IMR-90 (cell line): ENCODE measurements around the gene CAMK4. TPM values are rescaled to one million over a fixed set of nuclear protein-coding genes. Genes with fewer than 3 reads are reported as not detected.

Experiments
- ATAC-seq: fragments of 200-7000 bp; cut with Tn5 transposase; 2 replicates; pipeline ENCODE4 v1.9.1; 2020; ENCODE audit warnings: low read depth, mild to moderate bottlenecking, moderate library complexity
- BruUV-seq: library from RNA; stranded (reverse); fragments of 400-500 nt; replicated peaks from 2 replicates; lab custom pipeline; 2021; lab: Mats Ljungman, UMichigan
- CTCF ChIA-PET: fragments of 300-600 bp; formaldehyde crosslinking; extraction: SDS; loops from one replicate; lab custom pipeline; 2021; ENCODE audit warnings: antibody characterized with exemption; lab: Yijun Ruan, JAX
- POLR2A ChIA-PET: fragments of 300-600 bp; sonication (Branson Sonifier 250); formaldehyde crosslinking; loops from one replicate; lab custom pipeline; 2022; ENCODE audit warnings: antibody characterized with exemption; ENCODE audit not compliant: unreplicated experiment; lab: Charles Lee
- DNase-seq: peaks from one replicate; pipeline ENCODE4 v3.0.0; 2013
- H2AFZ ChIP-seq: replicated peaks from 2 replicates; pipeline ENCODE3; 2013; ENCODE audit warnings: low read length, mild to moderate bottlenecking; ENCODE audit not compliant: poor library complexity
- H2AK5ac ChIP-seq: 2 replicates; pipeline ENCODE4 v1.6.1; 2013; ENCODE audit warnings: low read depth, low read length, inconsistent platforms
- H2AK9ac ChIP-seq: replicated peaks from 2 replicates; pipeline ENCODE3; 2013; ENCODE audit warnings: mild to moderate bottlenecking, low read depth, low read length, moderate library complexity; ENCODE audit not compliant: poor library complexity
- H2BK120ac ChIP-seq: 2 replicates; pipeline ENCODE4 v1.6.1; 2013; ENCODE audit warnings: low read depth, low read length, inconsistent platforms
- H2BK15ac ChIP-seq: 3 replicates; pipeline ENCODE4 v1.6.1; 2013; ENCODE audit warnings: low read depth, low read length, inconsistent platforms
- H2BK20ac ChIP-seq: 2 replicates; pipeline ENCODE4 v1.6.1; 2013; ENCODE audit warnings: low read depth, mild to moderate bottlenecking, inconsistent platforms, low read length, moderate library complexity
- H2BK5ac ChIP-seq: 2 replicates; pipeline ENCODE4 v1.6.1; 2013; ENCODE audit warnings: mild to moderate bottlenecking, low read depth, low read length, inconsistent platforms; ENCODE audit not compliant: poor library complexity, severe bottlenecking
- H3K14ac ChIP-seq: replicated peaks from 2 replicates; pipeline ENCODE4 v1.6.1; 2013; ENCODE audit warnings: low read depth, low read length, inconsistent platforms
- H3K18ac ChIP-seq: 2 replicates; pipeline ENCODE4 v1.6.1; 2013; ENCODE audit warnings: low read depth, low read length, control low read depth
- H3K23ac ChIP-seq: 2 replicates; pipeline ENCODE4 v1.6.1; 2013; ENCODE audit warnings: low read depth, low read length, inconsistent platforms
- H3K27ac ChIP-seq: 2 replicates; pipeline ENCODE4 v1.5.1; 2013; ENCODE audit warnings: mild to moderate bottlenecking, control low read depth, low read length; ENCODE audit not compliant: insufficient read depth
- H3K27me3 ChIP-seq: 2 replicates; pipeline ENCODE4 v1.6.1; 2013; ENCODE audit warnings: low read length; ENCODE audit not compliant: control insufficient read depth, insufficient read depth
- H3K36me3 ChIP-seq: 2 replicates; pipeline ENCODE4 v1.6.1; 2013; ENCODE audit warnings: low read length, mixed read lengths; ENCODE audit not compliant: control insufficient read depth, insufficient read depth
- H3K4ac ChIP-seq: 2 replicates; pipeline ENCODE4 v1.6.1; 2013; ENCODE audit warnings: low read depth, low read length, inconsistent platforms
- H3K4me1 ChIP-seq: 2 replicates; pipeline ENCODE4 v1.6.1; 2013; ENCODE audit warnings: low read length, mixed read lengths; ENCODE audit not compliant: control insufficient read depth, insufficient read depth
- H3K4me2 ChIP-seq: 2 replicates; pipeline ENCODE4 v1.6.1; 2013; ENCODE audit warnings: low read depth, mild to moderate bottlenecking, control low read depth, low read length, moderate library complexity
- H3K4me3 ChIP-seq: 2 replicates; pipeline ENCODE4 v1.5.1; 2013; ENCODE audit warnings: low read depth, mild to moderate bottlenecking, control low read depth, low read length, moderate library complexity; ENCODE audit not compliant: insufficient read depth
- H3K56ac ChIP-seq: 2 replicates; pipeline ENCODE4 v1.6.1; 2013; ENCODE audit warnings: low read length, inconsistent platforms; ENCODE audit not compliant: insufficient read depth; ENCODE audit errors: extremely low read depth
- H3K79me1 ChIP-seq, 2 experiments: 2 replicates each; pipeline ENCODE4 v1.6.1; 2013; ENCODE audit warnings: low read length in 2 of 2, inconsistent platforms in 1 of 2, low read depth in 1 of 2
- H3K9ac ChIP-seq: 2 replicates; pipeline ENCODE4 v1.6.1; 2013; ENCODE audit warnings: low read depth, low read length, control low read depth
- H3K9me1 ChIP-seq: 2 replicates; pipeline ENCODE4 v1.6.1; 2013; ENCODE audit warnings: low read length, inconsistent platforms; ENCODE audit not compliant: insufficient read depth
- H3K9me3 ChIP-seq: 2 replicates; pipeline ENCODE4 v1.6.1; 2013; ENCODE audit warnings: low read length; ENCODE audit not compliant: control insufficient read depth, insufficient read depth
- H4K20me1 ChIP-seq: 2 replicates; pipeline ENCODE4 v1.6.1; 2013; ENCODE audit warnings: low read length, inconsistent platforms; ENCODE audit not compliant: insufficient read depth
- H4K5ac ChIP-seq: 2 replicates; pipeline ENCODE4 v1.6.1; 2013; ENCODE audit warnings: mild to moderate bottlenecking, low read depth, low read length, control low read depth
- H4K8ac ChIP-seq, 2 experiments: 2 replicates each; pipeline ENCODE4 v1.6.1; 2013; ENCODE audit warnings: low read depth in 2 of 2, low read length in 2 of 2, control low read depth in 1 of 2, inconsistent platforms in 1 of 2
- H4K91ac ChIP-seq: 2 replicates; pipeline ENCODE4 v1.6.1; 2013; ENCODE audit warnings: low read depth, low read length, inconsistent platforms; ENCODE audit not compliant: insufficient read depth
- BHLHE40 ChIP-seq: fragments of 150-350 bp; IDR thresholded peaks from 2 replicates; pipeline ENCODE4 v1.6.1; 2016; ENCODE audit warnings: mild to moderate bottlenecking, low read depth, low read length
- CEBPB ChIP-seq: IDR thresholded peaks from 2 replicates; pipeline ENCODE4 v1.6.1; 2012; ENCODE audit warnings: low read depth, low read length, improper control_type of control experiment
- CHD1 ChIP-seq: IDR thresholded peaks from 2 replicates; pipeline ENCODE4 v1.6.1; 2012; ENCODE audit warnings: low read depth, low read length, improper control_type of control experiment
- FOS ChIP-seq: fragments of 150-350 bp; IDR thresholded peaks from 2 replicates; pipeline ENCODE4 v1.6.1; 2016; ENCODE audit warnings: low read depth, low read length
- MAFK ChIP-seq: IDR thresholded peaks from 2 replicates; pipeline ENCODE4 v1.6.1; 2012; ENCODE audit warnings: low read depth, low read length, improper control_type of control experiment
- MAZ ChIP-seq: IDR thresholded peaks from 2 replicates; pipeline ENCODE4 v1.6.1; 2012; ENCODE audit warnings: low read depth, mild to moderate bottlenecking, low read length, improper control_type of control experiment, moderate library complexity, borderline replicate concordance
- MXI1 ChIP-seq: IDR thresholded peaks from 2 replicates; pipeline ENCODE4 v1.6.1; 2012; ENCODE audit warnings: low read depth, mild to moderate bottlenecking, low read length, moderate library complexity, borderline replicate concordance
- NFE2L2 ChIP-seq: fragments of 150-350 bp; IDR thresholded peaks from 2 replicates; pipeline ENCODE4 v1.6.1; 2016; ENCODE audit warnings: low read depth, mild to moderate bottlenecking, low read length
- RAD21 ChIP-seq: IDR thresholded peaks from 2 replicates; pipeline ENCODE4 v1.6.1; 2012; ENCODE audit warnings: low read length, improper control_type of control experiment
- RCOR1 ChIP-seq: IDR thresholded peaks from 2 replicates; pipeline ENCODE4 v1.6.1; 2012; ENCODE audit warnings: mild to moderate bottlenecking, low read length, improper control_type of control experiment; ENCODE audit not compliant: insufficient replicate concordance
- RFX5 ChIP-seq: IDR thresholded peaks from 2 replicates; pipeline ENCODE4 v1.8.0; 2012; ENCODE audit warnings: low read depth, mild to moderate bottlenecking, low read length, moderate library complexity
- SMC3 ChIP-seq: fragments of 150-350 bp; IDR thresholded peaks from 2 replicates; pipeline ENCODE4 v1.6.1; 2016; ENCODE audit warnings: low read depth, mild to moderate bottlenecking, antibody characterized with exemption, low read length, moderate library complexity
- WGBS, 2 experiments: methylation state at CpG; one replicate each; pipeline versions ENCODE4 v1.1.5 to v1.1.7; 2013; ENCODE audit warnings: missing lambda C conversion rate in 2 of 2; ENCODE audit not compliant: insufficient read length in 1 of 2; ENCODE audit errors: extremely low coverage in 2 of 2; 5-methylcytosine and 5-hydroxymethylcytosine counted together
- dilution Hi-C: fragments of 300-500 bp; cut with HindIII; formaldehyde crosslinking; loops from one replicate; pipeline ENCODE4 v1.14.3; 2018; ENCODE audit warnings: low sequenced_read_pairs; ENCODE audit not compliant: unreplicated experiment
- in situ Hi-C: fragments of 300-500 bp; cut with MboI; formaldehyde crosslinking; loops from 3 replicates; pipeline ENCODE4 v1.14.3; 2019; ENCODE audit warnings: low sequenced_read_pairs, inconsistent platforms, mixed read lengths
- intact Hi-C: fragments of 100-400 bp; cut with micrococcal nuclease; formaldehyde crosslinking; loops from 2 replicates; pipeline ENCODE4 v1.10.0; 2022
- polyA plus RNA-seq, 3 experiments: library from polyadenylated mRNA; depleted of rRNA; stranded (reverse); fragments of >200 nt; gene quantifications; 2 replicates each; pipeline ENCODE4 v1.2.3, GENCODE V29; 2012; ENCODE audit warnings: low replicate concordance in 1 of 3
- total RNA-seq: library from RNA; depleted of rRNA; stranded (reverse); fragments of >200 nt; gene quantifications from 2 replicates; pipeline ENCODE4 v1.2.3, GENCODE V29; 2012
- TF ChIP-seq, protein P1 (sequence below): fragments of 150-350 bp; IDR thresholded peaks from 2 replicates; pipeline ENCODE4 v1.6.1; 2017; ENCODE audit warnings: mild to moderate bottlenecking, antibody characterized with exemption, low read length, low read depth

CAMK4 gene
- total and polyA plus RNA-seq, 2 of the 4 experiments (the other 2 are of a cell fraction): 3.7 to 4.8 TPM

DNA sequence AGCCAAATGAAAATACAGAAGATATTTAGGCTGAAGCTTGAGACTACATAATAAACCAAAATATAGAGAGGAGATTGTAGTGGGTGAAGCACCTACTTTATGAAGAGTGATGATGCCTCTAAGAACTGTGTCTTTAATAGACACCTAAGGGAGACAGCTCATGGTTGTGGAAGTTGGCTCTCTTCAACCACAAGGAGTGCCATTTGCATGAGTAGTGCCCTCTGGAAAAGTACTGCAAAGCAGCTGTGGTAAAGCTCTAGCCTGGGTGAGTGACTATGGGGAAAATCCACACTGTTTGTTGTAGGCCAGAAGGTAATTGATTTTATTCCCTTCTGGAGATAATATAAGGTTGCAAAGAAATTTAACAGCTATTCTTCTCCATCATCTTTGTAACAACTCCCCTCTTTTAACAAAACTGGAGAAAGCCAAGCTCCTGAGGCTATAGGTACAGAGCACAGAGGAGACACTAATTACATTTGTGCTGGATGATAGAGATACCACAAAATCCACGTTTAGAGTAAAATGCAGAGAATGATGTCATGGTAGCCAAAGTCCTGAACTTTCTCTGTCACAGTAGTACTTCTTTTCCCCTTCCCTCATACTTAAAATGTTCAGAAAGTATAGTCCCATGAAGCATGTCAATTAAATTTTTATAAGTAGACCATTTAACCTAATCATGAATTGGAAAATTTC is 165.4 kb downstream of the CAMK4 start (continued):
- TF ChIP-seq MAZ: no peak

DNA sequence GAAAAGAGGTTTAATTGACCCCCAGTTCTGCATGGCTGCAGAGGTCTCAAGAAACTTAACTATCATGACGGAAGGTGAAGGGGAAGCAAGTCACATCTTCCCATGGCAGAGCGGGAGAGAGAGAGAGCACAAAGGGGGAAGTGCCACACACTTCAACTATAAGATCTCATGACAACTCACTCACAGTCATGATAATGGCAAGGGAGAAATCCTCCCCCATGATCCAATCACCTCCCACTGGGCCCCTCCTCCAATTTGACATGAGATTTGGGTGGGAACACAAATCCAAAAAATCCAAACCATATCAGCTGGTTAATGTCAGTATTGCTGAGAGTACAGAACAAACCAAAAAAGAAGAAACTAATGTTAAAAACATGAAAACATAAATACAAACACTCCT is 168.0 kb downstream of the CAMK4 start:
- Histone ChIP-seq H2BK20ac (no peak overlapping the region), H3K14ac (no peak overlapping the region), H3K9me3 (no peaks in the 10 kb centered on the region), H3K18ac (no peak overlapping the region), H3K4me1 (no peaks in the 10 kb centered on the region), H3K9ac (no peak overlapping the region), H3K79me1 (no peaks in the 10 kb centered on the region), H4K5ac (no peak overlapping the region), H3K36me3 (no peaks in the 10 kb centered on the region), H2BK15ac (no peak overlapping the region), H3K4me3 (no peak overlapping the region), H3K9me1 (no peaks in the 10 kb centered on the region), H3K4ac (no peak overlapping the region; the same call in 1 of the 2 replicates), H4K20me1 (no peaks in the 10 kb centered on the region), H2BK120ac (no peak overlapping the region), H4K91ac (no peak overlapping the region), H3K27ac (no peak overlapping the region), H2BK5ac (no peak overlapping the region), H3K27me3 (no peaks in the 10 kb centered on the region), H3K4me2 (no peak overlapping the region), H3K56ac (no peak overlapping the region), H2AK9ac (no peak overlapping the region), H3K23ac (no peak overlapping the region), H2AFZ (no peak overlapping the region), H4K8ac (no peak overlapping the region), H2AK5ac (no peak overlapping the region; the same call in 1 of the 2 replicates)
- no peak for TF ChIP-seq RFX5
- TF ChIP-seq RAD21: no peak
- no peak for TF ChIP-seq MXI1
- TF ChIP-seq MAZ: no peak
- TF ChIP-seq NFE2L2: no peak
- no peak for TF ChIP-seq CHD1
- no peak for TF ChIP-seq SMC3
- TF ChIP-seq RCOR1: no peak
- no peak for TF ChIP-seq BHLHE40
- TF ChIP-seq CEBPB: no peak
- no peak for TF ChIP-seq FOS
- TF ChIP-seq, protein P1, sequence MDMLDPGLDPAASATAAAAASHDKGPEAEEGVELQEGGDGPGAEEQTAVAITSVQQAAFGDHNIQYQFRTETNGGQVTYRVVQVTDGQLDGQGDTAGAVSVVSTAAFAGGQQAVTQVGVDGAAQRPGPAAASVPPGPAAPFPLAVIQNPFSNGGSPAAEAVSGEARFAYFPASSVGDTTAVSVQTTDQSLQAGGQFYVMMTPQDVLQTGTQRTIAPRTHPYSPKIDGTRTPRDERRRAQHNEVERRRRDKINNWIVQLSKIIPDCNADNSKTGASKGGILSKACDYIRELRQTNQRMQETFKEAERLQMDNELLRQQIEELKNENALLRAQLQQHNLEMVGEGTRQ: no peak
- TF ChIP-seq MAFK: no peak
- no TSS peak for BruUV-seq
- intact Hi-C loops: loop anchor here (5.0 kb wide), 1 partner anchor 340 kb away; no protein-coding TSS in a partner anchor
- in situ Hi-C loops: no loop called here
- ChIA-PET POLR2A (interaction anchor here (0.7 kb wide), 1 partner anchor 546 kb away, joined by 3 read pairs; no protein-coding TSS in a partner anchor), CTCF (no interaction called here)
- no peak for ATAC-seq
- dilution Hi-C loops: no loop called here
- no peak for DNase-seq
- whole genome bisulfite sequencing, 2 experiments: no CpG with 5 or more reads among the region's 2 CpGs
